Measurements from ENCODE around the gene MUSTN1. TPM values are rescaled to one million over a fixed set of nuclear protein-coding genes. Genes with fewer than 3 reads are reported as not detected.

The MUSTN1 gene
- polyA plus RNA-seq, 2 of the 4 experiments (the other 2 are of a cell fraction), result not detected

- ChIA-PET POLR2A (no interaction called here), CTCF (interaction anchor here (0.6 kb wide), 2 partner anchors 69 to 79 kb away, joined by 3 read pairs; no protein-coding TSS in a partner anchor)
- no peak for DNase-seq (ENCODE audit: low read depth in 1 of 2, low spot score in 1 of 2)
- TF ChIP-seq RCOR1 (IDR thresholded peaks at IDR 0.05; ENCODE audit: low read depth, low read length) (no peak), HES2 (IDR thresholded peaks at IDR 0.05) (no peak), NPAS2 (CRISPR knock-in tag; IDR thresholded peaks at IDR 0.05; ENCODE audit: borderline replicate concordance) (no peak), POLR2A (IDR thresholded peaks at IDR 0.05; ENCODE audit: low read length) (no peak), ELK1 (IDR thresholded peaks at IDR 0.05; ENCODE audit: low read depth, low read length) (no peak), E2F6 (IDR thresholded peaks at IDR 0.05; ENCODE audit: borderline replicate concordance, low read depth) (no peak), KDM5A (IDR thresholded peaks at IDR 0.05) (no peak), RAD21 (conservative IDR thresholded peaks at IDR 0.05 in 1 of 2, IDR thresholded peaks at IDR 0.05 in 1 of 2) (no peak), NR3C1 (IDR thresholded peaks at IDR 0.05) (no peak), MAFK (IDR thresholded peaks at IDR 0.05; ENCODE audit: partially characterized antibody) (no peak), ATOH8 (CRISPR knock-in tag; IDR thresholded peaks at IDR 0.05; ENCODE audit: low read depth) (no peak), FOSL2 (IDR thresholded peaks at IDR 0.05) (no peak), FOSL2 (CRISPR knock-in tag; IDR thresholded peaks at IDR 0.05) (no peak), POLR2AphosphoS2 (conservative IDR thresholded peaks at IDR 0.05; ENCODE audit: low read length) (no peak), SREBF2 (IDR thresholded peaks at IDR 0.05) (no peak), CHD4 (IDR thresholded peaks at IDR 0.05; ENCODE audit: borderline replicate concordance) (no peak), NFE2L2 (conservative IDR thresholded peaks at IDR 0.05; ENCODE audit: low read length) (no peak), HEYL (CRISPR knock-in tag; IDR thresholded peaks at IDR 0.05) (no peak), RFX5 (IDR thresholded peaks at IDR 0.05) (no peak)
- Histone ChIP-seq H3K27ac (no peak overlapping the region), H3K4me2 (no peak overlapping the region), H3K4me1 (no peaks in the 10 kb centered on the region), H3K4me3 (no peak overlapping the region), H3K9me3 (no peaks in the 10 kb centered on the region)
- ATAC-seq, result no peak
- WGBS (ENCODE audit: missing lambda C conversion rate), result 86% methylated on average over 9 of the region's 19 CpGs
- FAIRE-seq, result no peak
These were observed 29.4 kb downstream of the MUSTN1 start for GRCh38 chr3:52805270-52806039.

DNA sequence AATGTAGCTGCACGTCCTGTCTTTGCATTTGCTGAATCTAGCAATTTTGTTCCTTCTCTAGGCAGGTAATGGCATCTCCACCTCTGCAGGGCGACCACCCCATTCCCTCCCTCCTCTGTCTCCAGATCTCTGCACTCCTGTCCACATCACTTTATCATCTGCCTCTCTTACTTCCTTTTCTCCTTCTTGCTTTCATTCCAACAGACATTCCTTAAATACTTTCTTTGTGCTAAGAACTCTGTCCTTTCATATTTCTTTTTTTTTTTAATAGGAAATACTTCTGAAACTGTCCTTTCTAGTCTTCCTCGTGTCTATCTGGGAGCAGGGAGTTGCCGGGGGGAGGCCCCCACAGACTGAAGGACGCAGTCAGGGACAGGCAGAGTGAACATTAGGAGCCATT, 33.0 kb downstream of the MUSTN1 start:
- WGBS (ENCODE audit: missing lambda C conversion rate), result 50% methylated on average over 5 of the region's 5 CpGs
- CTCF ChIA-PET, result no interaction called here

More for the DNA sequence above, 33.0 kb downstream of the MUSTN1 start:
- Histone ChIP-seq H3K4me2 (no peak overlapping the region), H3K9me3 (no peaks in the 10 kb centered on the region), H3K27ac (no peak overlapping the region), H3K4me1 (no peaks in the 10 kb centered on the region), H3K4me3 (no peak overlapping the region)
- POLR2A ChIA-PET, result no interaction called here
- FAIRE-seq, result no peak
- TF ChIP-seq HDAC2 (IDR thresholded peaks at IDR 0.05) (no peak), PHF8 (IDR thresholded peaks at IDR 0.05; ENCODE audit: borderline replicate concordance, low read depth) (no peak), RAD21 (conservative IDR thresholded peaks at IDR 0.05 in 1 of 2, IDR thresholded peaks at IDR 0.05 in 1 of 2) (no peak), MAZ (IDR thresholded peaks at IDR 0.05; ENCODE audit: borderline replicate concordance, low read depth, low read length) (no peak), HEYL (CRISPR knock-in tag; IDR thresholded peaks at IDR 0.05) (no peak), ESRRA (IDR thresholded peaks at IDR 0.05; ENCODE audit: borderline replicate concordance, low read length) (no peak), BHLHE40 (IDR thresholded peaks at IDR 0.05; ENCODE audit: low read depth, low read length) (no peak), TFCP2L1 (CRISPR knock-in tag; IDR thresholded peaks at IDR 0.05) (no peak), EP300 (IDR thresholded peaks at IDR 0.05) (no peak), CTCF (IDR thresholded peaks at IDR 0.05) (no peak)
- no peak for ATAC-seq
- no peak for DNase-seq (ENCODE audit: low read depth in 1 of 2, low spot score in 1 of 2)
